HG03558 (cell line): Measurements from ENCODE around the gene C12orf75.
"Not testable (repeated sequence)": the region's sequence is repeated elsewhere in the genome, so short reads cannot be mapped to it uniquely, and the experiment has no call there.

Experiments used
- ATAC-seq: cut with Tn5 transposase; IDR thresholded peaks from one replicate; pipeline ENCODE4 v1.9.1; 2021; ENCODE audit warnings: moderate number of reproducible peaks; ENCODE audit not compliant: unreplicated experiment; ENCODE audit errors: extremely low read depth

Gene C12orf75

DNA sequence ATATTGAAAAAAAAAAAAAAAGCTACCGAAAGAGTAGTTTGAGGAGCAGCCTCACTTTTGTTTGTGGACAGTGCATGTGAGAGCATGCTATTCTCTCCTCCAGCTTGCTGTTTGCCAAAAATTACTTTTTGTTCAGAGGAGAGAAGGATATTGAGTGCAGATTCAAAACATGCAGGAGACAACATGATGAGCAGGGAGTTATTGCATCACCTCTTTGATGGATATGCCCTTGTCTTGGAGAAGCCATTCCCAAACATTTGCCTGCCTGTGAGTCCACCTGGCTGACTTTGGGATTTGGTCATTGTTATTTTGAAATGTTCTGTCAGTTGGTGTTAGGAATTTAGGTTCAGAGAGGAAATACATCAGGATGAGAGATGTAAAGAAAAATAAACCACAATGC is 2.4 kb downstream of the C12orf75 start:
- ATAC-seq: no peak

DNA sequence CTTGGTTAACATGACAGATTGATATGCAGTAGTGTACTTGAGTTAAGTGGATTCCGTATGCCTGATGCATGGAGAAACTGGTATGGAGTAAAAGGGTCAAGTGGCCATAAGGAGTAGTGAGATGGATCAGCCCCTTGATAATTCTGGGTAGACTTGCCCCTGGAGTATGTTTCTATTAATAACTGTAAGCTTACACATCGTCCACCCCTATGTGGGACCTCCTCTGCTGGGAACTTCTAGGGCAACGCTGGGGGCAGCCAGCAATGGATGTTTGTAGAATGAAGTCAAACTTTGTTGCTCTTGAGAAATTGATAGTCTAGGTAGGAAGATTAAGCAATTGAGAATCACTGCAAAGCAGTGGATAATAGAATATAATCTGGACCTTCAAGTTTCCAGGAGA is 3.5 kb downstream of the C12orf75 start:
- ATAC-seq: no peak

DNA sequence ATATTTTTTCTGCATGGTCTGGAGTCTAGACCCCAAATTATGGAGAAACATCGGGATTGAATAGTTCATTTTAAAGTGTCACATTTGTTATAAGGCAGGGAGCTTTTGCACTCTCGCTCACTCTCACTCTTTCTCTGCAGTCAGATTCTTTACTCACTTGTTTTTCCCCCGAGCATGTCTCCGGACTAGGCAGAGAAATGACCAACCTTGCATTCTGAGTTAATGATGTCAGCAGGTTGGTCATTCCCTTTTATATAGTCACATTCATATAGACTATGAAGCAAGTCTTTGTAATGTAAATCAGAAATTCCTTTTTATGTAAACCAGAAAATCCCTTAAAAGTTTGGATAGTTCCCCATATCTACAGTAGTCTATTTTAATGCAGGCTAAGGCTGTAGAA is 4.1 kb downstream of the C12orf75 start:
- no peak for ATAC-seq

DNA sequence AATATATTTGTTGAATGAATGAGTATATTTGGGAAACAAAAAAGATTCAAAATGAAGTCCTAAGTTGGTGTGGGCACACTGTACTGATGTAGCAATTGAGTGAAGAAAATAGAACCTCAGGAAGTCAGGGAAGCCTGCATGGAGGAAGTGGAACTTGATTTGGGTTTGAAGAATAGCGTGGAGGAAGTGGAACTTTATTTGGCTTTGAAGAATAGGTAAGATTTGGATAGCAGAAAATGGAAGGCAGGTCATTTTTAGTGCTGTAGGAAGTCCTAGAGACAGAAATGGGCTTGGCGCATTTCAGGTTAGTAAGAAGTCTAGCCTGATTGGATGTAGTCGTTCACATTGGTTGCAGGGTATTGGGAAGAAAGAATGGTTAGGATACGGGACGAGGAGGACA is 5.4 kb downstream of the C12orf75 start:
- no peak for ATAC-seq

DNA sequence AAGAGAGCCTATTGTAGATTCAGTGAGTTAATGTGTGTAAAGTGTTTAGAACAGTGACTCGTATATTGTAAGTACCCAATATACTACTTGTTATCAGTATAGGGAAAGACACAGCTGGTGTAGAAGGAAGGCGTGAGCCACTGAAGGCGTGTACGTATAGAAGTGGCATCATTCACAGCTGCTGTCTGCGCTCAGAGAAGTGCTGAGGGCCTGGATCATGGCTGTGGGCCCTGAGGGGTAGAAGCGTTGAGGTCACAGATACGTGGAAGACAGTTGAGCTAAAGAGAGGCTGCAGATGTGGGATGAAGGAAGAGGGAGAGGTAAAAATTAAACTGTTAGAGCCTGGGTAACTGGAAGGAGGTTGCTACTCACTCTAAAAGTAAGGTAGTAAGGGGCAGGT is 5.9 kb downstream of the C12orf75 start:
- ATAC-seq: no peak

DNA sequence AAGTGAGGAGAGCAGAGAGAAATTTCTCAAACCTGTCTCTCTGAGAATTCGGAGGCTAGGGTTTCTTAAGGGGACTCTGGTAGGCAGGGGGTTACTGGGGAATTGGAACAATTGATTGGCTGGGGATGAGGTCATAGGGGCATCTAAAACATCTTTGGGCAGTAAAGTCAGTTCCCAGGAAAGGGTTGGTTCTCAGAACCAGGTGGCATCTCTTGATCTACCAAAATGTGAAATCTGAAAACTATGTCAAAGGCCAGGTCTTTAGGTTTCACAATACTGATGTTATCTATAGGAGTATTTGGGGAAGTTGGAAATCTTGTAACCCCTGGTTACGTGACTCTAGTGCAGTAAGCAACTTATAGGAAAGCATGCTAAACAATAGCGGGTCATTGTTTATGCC is 6.9 kb downstream of the C12orf75 start:
- no peak for ATAC-seq

DNA sequence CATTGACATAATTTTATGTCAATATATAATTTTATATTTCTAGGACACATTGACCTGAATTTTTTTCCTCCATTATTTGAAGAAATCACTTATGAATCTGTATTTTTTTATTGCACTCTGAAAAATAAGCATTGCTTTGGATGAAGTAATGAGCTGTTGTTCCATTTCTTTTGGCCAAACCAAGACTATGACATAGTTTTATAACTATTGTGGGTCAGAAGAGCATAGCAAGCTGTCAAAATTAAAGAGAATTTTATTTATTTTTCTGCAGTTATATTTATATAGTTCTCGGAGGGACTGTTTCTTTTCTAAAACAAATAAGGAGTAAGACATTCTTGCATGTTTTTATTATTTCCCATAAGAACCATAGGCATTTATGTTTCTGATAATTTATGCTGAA is 8.5 kb downstream of the C12orf75 start:
- no peak for ATAC-seq

DNA sequence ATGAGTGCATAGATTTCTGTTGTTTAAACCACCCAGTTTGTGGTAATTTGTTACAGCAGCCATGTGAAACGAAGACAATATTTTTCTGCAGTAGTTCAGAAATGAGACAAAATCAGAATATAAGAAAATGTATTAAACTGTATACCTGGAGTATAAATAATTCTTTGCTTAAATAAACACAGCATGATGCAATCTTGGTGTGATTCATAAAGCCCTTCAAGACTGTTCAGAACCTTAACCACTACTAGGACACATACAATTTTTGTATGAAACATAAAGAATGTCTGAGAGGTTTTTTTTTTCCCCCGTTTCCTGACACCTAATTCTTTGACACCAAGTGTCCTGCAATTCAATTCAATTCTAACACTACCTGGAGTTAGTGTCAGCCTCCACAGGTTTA is 10.5 kb downstream of the C12orf75 start:
- no peak for ATAC-seq

DNA sequence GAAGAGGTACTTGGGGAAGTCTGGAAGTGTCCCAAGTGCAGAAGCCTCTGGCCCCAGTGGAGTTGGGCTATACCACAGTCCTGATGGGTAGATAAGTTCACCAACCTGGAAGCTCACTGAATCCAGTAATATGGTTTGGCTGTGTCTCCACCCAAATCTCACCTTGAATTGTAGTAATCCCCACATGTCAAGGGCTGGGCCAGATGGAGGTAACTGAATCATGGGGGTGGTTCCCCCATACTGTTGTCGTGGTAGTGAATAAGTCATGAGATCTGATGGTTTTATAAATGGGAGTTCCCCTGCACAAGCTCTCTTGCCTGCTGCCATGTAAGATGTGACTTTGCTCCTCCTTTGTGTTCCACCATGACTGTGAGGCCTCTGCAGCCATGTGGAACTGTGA is 11.1 kb downstream of the C12orf75 start:
- not testable (repeated sequence) for ATAC-seq

DNA sequence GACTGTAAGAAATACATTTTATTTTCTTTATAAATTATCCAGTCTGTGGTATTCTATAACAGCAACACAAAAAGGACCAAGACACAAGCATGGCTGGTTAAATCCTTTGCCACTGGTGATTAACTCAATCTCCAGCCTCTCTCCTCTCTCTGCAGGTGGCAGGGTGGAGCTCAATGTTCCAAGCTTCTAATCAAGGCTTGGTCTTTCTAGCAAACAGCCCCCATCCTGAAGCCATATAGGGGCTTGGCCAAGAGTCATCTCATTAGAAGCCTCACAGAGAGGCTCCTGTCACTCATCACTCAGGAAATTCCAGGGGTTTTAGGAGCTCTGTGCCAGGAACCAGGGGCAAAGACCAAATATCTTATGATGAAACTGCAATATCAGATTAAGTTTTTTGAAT is 12.0 kb downstream of the C12orf75 start:
- no peak for ATAC-seq

DNA sequence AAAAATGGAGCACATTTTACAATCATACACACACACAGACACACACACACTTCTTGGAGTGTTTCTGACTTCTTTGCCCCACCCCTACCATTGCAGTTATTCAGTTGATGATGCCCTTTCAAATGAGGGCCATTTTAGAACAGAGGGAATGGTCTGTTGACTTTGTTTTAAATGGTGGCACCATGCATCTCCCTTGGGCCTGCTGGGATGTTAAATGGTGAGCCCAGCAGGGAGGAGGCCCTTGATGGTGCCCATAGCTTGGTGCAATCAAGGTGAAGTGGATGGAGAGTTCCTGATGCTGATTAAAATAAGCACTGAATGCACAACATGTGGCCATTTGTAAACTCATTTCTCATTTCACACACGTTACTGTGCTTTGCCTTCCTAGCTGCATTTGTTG is 13.3 kb downstream of the C12orf75 start:
- no peak for ATAC-seq

DNA sequence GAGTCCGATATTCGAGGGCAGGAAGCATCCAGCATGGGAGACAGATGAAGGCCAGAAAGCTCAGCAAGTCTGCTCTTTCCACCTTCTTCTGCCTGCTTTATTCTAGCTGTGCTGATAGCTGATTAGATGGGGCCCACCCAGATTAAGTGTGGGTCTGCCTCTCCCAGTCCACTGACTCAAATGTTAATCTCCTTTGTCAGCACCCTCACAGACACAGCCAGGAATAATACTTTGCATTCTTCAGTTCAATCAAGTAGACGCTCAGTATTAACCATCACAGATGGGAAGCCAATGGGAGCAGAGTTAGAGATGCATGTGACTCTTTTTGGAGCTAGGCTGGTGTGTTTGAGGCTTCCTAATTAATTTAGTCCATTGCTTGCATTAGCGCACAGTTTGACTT is 17.0 kb downstream of the C12orf75 start:
- ATAC-seq: no peak

DNA sequence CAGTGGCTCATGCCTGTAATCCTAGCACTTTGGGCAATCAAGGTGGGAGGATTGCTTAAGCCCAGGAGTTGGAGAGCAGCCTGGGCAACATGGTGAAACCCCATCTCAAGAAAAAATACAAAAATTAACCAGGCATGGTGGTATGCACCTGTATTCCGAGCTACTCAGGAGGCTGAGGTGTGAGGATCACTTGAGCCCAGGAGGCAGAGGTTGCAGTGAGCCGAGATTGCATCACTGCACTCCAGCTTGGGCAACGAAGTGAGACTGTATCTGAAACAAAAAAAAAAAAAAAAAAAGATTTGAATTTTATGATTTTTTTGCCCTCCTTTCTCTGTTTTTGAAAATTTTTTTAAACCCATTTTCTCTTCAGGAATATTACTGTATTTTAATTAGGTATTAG is 17.7 kb downstream of the C12orf75 start:
- no peak for ATAC-seq

DNA sequence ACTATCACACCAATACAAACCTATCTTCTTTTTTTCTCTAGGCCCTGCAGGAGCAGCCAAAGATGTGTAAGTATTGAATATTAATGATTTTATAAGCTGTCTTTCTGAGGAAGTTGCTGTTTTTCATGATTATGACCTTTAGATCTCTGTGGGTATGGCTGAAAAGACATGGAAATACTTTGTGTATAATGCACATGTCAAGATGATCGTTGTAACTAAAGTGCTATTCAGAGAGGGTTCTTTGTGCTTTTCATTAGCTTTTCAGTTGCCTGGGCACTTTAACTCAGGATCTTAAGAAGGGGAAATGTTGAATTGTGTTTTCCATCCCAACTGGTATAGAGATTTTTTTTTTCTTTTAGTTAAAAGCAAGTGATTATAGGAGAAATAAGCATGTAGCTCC is 18.1 kb downstream of the C12orf75 start:
- ATAC-seq: no peak

DNA sequence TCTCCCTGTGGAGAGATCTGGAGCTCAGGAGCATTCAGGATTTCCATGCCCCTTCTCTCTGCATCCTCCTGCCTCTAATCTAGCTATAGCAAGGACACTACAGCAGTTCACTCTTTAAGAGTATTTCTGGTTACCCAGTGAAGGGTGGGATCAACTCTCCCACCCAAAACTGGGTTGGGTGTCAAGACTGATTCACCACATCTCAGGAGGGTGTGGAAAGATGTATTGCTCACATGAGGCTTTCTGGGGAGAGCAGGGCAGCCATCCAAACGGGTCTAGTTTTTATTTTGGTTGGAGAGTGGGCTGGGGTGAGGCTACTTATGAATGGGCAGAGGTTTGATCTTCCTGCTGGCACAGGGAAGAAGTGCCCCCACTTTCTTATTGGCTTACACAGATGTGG is 18.6 kb downstream of the C12orf75 start:
- ATAC-seq: no peak

DNA sequence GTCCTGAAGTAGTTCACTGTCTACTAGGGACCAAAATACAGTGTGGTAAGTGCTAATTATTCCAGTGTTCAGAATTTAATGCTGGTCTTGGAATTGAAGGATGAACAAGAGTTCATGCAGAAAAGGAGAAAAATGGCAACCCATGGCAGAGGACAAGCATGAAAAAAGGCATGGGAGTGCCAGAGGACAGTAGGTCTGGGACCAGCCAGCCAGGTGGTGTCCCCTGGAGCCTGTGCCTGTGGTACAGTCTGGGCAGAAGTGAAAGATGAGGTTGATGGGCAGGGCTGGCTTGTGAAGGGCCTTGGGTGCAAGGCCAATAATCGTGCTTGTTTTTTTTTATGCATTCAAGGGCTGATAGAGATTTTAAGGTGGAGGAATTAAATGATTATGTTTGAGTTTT is 21.0 kb downstream of the C12orf75 start:
- ATAC-seq: no peak

DNA sequence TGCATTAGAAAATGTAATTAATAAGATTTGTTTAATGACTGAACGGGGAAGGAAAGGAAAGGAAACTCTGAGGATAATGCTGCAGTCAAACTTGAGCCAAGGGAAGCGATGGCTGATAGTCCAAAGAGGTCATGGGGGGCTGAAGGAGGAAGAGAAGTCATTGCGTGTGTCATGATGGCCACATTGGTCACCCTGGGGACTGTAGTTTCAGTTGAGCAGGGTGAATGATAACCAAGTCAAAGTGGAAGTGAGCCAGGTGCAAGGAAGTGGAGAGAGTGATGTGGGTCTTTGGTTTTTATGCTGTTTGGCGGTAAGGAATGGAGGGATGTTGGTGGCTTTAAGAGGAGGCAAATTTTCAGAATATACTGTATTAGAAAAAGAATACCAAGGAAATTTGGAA is 21.6 kb downstream of the C12orf75 start:
- no peak for ATAC-seq

DNA sequence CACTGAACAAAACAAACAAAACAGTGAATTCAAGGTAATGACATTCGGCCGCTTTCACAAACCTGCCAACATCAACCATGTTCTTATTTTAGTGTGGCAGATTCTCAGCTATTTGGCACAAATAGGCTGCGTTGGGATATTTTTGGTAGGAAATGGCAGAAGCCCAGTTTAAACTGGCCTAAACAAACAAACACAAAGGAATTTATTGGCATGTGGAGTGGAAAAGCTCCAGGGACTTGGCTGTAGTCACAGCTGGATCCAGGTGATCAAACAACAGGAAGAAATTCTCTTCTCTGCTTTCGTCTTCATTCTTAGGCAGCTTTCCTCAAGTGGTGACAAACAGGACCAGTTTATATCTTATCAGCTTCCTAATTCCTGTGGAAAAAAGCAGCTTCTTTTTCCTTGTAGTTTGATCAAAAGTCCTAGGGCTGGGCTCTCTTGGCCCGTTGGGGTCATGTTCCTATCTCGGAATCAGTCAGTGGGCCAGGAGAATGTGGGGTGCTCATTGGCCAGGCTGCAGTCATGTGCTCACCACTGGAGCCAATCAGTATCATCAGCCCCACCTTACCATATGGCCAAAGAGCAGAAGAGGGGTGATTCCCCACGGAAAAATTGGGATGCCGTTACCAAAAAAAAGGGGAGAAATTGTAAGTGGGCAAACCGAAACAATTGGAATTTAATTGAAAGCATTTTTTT is 22.6 kb downstream of the C12orf75 start:
- no peak for ATAC-seq

DNA sequence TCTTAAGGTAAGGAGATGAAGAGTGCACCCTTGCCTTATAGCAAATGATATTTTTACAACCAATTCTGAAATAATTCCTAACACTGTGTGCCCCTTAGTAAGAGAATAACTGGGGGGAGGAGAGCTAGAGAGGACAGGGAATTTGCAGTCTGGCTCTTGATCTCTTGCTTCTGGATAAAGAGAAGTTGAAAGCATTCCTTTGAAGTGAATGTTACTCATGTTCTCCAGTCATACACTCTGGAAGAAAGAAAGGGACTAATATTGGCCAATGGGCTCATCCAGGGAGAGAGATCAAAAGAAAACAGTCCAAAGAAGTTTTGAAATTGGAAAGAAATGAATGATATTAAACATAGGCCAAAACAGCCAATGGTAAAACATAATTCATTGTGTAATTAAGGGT is 25.3 kb downstream of the C12orf75 start:
- ATAC-seq: no peak

DNA sequence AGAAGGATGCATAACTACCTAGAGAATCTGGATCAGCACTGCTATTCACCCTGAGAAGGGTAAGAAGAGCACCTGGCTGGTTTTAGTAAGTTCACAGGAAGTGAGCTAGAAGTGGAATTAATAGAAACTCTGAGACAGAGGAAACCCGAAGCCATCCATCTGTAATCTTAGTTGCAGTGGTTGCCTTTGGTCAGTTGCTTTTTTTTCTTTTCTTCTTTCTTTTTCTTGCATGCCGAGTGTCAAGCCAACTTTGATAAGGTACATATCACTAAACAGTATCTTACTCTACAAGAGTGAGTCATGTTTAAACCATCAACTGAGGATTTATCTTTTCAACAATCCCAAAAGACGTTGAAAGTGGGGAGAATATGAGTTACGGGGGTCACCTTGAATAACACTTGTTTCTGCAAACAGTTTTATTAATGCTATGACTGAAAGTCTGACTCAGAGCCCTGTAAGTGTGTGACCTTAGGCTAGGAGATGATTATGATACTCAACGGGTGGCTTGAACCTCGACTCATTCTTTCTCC is 26.7 kb downstream of the C12orf75 start:
- ATAC-seq: peak; percentile 80

DNA sequence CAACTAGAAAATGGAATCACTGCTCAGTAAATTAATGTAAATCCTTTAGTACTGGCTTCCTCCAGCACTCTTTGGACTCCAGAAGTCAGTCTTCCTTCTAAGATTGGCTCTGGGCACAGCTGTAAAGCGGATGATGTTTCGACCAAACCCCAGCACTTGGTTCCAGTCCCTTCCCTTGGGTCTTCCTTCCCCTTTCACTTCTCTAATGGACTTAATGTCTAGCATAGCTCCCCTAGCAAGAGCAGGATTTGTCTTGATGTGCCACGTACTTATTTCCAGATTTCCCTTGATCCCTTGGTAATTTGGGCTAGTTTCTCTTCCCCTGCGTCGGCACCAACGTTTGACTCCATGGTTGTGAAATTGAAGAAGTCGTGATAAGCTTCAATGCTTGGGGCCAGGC is 28.3 kb downstream of the C12orf75 start:
- ATAC-seq: no peak

DNA sequence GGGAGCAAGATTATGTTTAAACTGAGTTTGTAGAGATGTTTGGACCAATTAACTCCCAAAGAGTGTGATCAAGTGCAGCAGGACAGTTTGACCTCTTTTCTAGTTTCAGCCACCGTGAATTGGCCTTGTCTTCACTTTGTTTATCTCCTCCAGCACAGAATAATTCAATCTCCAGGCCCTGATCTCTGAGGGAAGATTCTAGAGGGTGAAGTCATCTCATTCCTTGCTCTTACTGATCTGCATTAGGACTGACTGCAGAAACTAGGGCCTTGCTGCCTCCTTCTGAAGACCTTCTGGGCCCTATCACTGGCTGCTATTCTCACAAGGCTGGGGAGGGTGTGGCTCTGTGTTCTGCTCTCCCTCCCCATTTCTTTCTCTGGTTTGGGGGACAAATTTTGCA is 29.4 kb downstream of the C12orf75 start:
- ATAC-seq: no peak

DNA sequence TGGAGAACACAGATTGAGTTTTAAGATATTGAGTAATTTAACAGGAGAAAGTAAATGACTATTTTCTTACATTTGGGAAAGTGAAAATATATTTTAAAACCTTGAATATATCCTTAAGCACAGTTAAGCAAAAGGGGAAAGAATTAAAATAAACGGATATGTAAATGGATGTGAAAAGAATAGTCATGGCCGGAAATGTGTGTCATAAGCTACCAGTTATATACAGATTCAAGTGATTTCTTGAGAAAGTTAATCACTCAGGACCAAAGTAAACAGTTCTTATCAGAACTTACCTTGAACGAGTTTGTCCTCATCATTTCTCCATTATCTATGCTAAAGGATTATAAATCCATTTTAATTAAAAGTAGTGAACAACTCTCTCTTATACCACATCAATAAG is 33.4 kb downstream of the C12orf75 start:
- ATAC-seq: no peak
